Measurements from ENCODE around the gene CTNNBL1.

GRCh38 chr20:37902504-37903313 is 208.9 kb downstream of the CTNNBL1 start, which contains the start of gene VSTM2L:
- TF ChIP-seq POLR2A (IDR thresholded peaks at IDR 0.05; ENCODE audit: low read depth, low read length) = no peak
- no peak for TF ChIP-seq POLR2AphosphoS5 (IDR thresholded peaks at IDR 0.05; ENCODE audit: low read depth, low read length)
- 0 out of 2 replicates have a peak, but pooled peaks have one; percentile 3 for TF ChIP-seq POU2F2 (IDR thresholded peaks at IDR 0.05; ENCODE audit: low read depth, low read length)
